HG03521 (cell line): ENCODE results near the gene LRRC8C.

Experiments
- ATAC-seq: cut with Tn5 transposase; IDR thresholded peaks from one replicate; pipeline ENCODE4 v1.9.1; 2021; ENCODE audit warnings: mild to moderate bottlenecking, moderate library complexity; ENCODE audit not compliant: unreplicated experiment

The LRRC8C gene

DNA sequence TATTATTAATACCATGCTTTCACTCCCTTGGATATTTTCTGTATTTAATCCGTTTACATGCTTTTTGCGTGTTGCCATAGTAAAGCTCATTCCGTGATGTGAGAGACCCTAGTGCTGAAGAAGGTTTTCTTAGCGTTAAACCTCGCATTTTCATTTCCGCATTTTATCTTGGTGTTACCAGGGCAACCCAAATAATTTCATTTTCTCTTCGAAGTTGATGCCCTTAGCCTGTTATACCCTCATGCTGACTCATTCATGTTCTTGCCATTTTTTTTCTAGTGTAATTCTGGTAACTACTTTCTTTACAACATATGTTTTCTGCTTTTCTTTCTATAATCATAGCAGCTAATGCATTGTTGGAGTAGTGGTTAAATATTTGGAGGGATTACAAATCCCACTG lies 37.2 kb downstream of the LRRC8C start:
- peak; percentile 91 for ATAC-seq

DNA sequence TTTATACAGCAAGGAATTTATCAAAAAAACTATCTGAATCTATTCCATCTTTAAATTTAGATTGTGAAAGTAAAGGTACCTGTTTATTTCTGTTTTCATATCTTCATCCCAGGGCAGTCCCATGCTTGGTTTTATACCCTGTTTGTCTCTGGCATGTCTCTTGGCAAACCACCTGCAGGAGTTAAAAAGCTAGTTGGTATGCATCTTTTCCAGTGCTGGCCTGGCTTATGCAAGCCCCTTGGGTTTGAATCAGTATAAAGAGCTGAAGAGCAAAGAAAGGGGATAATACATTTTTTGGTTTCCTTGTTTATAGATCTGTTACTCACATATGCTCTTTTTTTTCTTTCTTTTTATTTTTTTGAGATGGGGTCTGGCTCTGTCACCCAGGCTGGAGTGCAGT lies 37.8 kb downstream of the LRRC8C start:
- ATAC-seq, result no peak

DNA sequence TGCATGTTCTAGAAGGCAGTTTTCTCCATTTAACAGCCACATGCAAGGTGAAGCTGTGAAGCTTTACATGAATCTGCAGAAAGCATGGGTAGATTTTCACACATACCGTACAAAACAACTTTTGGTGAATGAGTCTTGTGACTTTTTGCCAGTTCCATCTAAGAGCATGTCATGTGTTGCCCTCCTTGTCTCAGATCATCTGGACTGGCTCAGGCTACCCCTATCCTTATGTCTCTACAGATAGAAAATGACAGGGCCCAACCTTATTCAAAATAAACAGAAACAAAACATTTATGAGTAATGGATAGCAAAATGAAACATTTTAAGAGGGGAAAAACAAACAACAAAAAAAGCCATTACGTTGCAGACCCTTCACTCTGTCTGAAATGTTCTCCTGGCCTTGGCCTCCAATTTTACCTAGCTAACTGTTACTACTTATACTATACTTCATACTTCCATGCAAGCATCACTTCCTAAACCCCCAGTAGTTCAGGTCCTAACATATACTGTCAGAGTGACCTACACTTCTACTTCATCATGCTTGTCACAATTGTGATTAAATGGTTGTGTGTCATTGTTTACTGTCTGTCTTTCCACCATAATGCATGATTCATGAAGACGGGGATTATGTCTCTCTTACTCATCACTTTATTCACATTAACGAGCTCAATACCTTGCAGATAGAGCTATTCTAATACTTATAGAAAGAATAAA lies 39.0 kb downstream of the LRRC8C start:
- no peak for ATAC-seq

DNA sequence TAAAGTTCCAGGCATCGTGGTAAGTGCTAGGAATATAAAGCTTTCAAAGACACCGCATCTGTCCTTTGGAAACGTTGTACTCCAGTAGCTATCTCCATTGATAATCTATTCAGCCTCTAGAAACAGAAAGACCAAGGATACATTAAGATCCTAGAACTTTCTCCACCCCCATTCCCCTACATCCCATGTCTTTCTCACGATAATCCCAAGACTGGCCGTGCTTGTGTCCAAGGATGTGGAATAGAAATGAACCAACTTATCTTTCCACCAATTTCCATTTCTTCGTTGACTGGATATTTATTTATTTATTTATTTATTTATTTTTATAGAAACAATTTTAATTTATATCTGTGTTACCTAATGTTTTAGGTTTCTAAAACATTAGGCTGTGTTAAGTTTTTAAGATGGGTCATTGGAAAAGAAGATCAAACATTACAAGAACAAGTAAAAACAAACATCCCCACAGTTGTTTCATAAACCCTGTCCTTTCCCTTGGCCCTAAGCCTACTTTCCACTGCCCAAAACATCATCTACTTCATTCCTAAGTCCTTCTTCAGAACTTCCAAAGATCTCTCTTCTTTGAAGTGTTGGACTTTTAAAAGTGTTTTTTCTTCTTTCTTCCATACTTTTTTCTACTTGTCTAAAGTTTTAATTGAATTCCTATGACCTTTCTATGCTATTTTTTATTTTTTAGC lies 39.7 kb downstream of the LRRC8C start:
- ATAC-seq, result no peak

DNA sequence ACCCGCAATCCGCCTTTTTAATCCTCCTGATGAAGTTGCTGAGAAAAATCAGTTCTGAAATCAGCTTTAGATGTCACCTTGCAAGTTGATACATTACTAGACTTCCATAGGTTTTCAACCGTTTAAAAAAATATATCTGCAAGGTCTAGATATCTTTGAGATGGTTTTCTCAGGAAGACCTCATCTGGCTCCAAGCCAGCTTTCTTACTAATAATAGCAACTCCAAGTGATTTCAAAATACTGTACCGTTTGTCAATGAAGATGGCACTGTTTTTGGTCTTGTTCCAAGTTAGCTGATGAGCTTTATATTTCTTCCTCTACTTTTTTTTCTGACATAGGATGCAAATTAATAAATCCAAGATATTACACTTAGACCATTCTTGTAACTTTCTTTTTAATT lies 40.3 kb downstream of the LRRC8C start:
- no peak for ATAC-seq

DNA sequence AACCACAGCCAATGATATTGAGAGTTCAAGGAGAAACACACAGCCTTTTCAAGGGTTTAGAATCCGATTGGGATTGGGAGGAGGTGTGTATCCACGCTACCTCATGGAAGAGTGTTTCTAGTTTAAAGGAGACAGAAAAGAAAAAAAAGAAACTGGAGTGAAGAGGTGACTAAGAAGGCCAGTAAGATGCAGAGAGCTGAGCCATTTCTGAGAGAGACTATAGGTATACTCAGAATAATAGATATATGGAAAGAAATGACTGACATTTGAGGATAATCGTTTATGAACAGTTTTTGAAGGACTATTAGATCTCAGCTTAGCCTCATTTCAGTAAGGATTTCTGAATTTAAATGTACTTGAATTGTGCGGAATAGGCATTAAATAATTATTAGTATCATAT lies 42.8 kb downstream of the LRRC8C start:
- no peak for ATAC-seq

DNA sequence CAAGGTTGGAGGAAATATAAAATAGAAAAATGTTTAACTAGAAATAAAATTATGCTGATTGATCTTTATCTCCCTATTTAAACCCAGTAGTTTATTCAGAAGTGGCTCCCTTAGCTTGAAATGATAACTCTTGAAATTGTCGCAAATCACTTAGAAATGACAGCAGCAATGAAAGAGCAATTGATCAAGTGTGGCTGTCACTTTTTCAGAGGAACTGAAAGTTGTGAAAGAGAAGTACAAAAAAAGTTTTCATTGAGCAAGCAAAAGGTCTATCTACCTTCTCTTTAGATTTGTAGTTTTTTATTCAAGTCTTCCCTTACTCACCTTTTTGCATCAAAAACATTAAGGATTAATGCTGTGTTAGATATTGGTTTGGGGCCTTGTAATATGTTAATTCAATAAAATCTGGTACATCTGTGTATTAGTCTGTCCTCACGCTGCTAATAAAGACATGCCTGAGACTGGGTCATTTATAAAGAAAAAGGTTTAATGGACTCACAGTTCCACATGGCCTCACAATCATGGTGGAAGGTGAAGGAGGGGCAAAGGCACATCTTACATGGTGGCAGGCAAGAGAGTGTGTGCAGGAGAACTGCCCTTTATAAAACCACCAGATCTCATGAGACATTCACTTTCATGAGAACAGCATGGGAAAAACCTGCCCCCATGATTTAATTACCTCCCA lies 48.3 kb downstream of the LRRC8C start:
- no peak for ATAC-seq

DNA sequence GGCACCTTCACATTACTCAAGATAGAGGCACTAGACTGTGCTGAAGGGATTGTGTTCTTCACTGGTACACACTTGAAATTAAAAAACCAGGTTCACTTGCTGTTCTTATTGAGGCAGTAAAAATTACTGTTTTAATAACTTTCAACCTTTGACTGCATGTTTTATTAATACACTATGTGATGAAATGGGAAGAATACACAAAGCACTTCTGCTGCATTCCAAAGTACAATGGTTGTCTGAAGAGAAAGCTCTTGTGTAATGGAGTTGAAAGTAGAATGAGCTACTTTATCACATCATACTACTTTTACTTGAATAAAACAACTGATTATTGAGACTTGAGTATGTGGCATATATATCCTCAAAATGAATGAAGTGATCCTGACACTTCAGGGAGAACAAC lies 49.7 kb downstream of the LRRC8C start:
- no peak for ATAC-seq

DNA sequence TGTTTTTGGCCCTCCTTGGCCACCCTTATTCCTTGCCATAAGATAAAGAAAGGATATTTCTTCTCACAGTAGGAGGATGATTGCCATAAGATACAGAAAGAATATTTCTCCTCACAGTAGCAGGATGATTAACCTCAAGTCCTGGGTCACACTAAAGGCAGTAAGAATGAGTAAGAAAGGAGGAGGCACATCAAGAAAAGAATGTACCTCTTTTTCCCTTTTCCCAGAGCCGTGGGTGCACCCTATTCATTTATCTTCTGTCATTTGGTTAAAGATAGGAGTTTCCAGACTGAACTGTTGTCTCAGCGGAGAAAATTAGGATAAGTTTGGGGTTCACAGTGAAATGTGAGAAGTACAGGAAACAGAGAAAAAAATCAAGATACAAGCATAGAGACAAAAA lies 52.5 kb downstream of the LRRC8C start:
- ATAC-seq, result no peak

DNA sequence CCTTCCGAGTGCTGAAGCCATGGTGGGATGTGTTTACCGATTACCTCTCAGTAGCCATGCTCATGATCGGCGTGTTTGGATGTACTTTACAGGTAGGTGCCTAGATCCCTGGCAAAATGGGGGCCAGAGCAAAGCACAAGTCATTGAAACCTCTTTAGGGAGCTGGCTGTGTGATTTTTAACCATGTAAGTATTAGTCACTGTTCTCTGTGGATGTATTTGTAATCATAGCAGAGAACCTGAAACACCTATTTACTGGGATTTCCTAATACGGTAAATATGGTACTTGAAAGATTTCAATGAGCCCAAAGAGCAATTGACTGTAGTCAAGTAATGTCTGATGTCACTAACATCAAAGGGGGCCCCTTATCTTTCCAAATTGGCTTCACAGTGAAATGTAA lies 53.6 kb downstream of the LRRC8C start:
- ATAC-seq, result no peak

DNA sequence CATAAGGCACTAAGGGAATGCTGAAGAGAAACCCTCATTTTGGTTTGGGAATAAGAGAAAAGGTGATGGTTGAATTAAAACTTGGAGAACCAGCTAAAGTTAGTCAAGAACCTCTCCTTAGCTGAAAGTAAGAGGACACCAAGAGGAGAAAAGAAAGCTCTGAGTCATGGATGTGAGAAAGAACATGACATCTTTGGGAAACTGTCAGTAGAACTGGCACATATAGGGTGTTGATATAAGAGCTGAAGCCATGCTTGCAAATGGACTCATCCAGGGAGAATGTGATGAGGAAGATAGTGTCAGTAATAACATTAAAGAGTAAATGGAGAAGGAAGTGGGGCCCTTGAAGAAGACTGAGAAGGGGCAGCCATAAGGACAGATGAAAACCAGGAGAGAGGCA lies 54.3 kb downstream of the LRRC8C start:
- ATAC-seq, result no peak

DNA sequence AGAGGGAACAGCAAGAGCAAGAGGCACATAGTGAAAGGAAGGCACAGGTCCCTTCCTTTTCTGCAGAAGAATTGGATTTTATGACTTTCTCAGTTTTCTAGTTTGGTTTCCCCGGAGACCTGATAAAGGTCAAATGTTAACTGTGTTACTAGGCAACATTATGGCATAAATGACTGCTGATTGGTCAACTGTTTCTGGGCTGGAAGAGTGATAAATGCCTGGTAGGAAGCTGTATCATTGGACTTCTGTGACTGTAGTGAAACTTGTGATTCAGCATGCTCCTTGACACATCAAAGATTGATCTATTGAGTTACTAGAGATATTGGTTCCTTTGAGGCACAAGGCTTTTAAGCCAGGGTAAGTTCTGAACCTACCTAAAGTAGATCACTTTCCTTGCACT lies 55.7 kb downstream of the LRRC8C start:
- ATAC-seq, result no peak

DNA sequence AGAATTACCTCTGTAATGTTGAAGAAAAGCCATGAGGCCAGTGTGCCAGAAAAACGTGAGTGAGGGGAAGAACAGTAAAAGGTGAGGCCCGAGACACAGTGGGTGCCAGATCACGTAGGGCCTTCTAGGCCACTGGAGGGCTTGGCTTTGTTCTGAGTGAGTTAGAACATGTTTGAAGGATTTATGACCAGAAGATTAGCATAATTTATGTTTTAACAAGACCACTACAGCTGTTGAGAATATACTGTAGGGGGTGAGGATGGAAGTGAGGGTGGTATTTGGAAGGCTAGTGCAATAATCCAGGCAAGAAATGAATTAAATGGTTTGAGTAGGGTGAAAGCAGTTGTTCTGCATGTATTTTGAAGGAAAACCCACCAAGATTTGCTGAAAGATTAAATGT lies 56.3 kb downstream of the LRRC8C start:
- no peak for ATAC-seq

DNA sequence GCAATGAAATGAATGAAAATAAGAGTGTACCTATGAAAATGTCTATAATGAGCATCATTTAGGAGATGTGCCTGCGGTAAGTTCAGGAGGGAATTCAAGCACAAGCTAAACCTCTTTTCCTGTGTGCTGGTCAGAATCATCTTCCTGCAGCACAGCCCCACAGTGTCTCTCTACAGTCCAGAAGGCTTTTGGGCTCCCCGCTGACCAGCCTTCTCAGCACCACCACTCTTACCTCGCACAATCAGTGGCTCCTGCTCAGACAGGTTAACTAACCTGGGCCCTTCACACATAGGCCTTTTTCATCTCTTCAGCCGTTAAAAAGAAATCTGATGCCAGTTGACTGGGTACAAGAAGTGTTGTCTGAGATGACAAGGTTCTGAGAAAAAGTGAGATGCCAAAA lies 57.7 kb downstream of the LRRC8C start:
- no peak for ATAC-seq

DNA sequence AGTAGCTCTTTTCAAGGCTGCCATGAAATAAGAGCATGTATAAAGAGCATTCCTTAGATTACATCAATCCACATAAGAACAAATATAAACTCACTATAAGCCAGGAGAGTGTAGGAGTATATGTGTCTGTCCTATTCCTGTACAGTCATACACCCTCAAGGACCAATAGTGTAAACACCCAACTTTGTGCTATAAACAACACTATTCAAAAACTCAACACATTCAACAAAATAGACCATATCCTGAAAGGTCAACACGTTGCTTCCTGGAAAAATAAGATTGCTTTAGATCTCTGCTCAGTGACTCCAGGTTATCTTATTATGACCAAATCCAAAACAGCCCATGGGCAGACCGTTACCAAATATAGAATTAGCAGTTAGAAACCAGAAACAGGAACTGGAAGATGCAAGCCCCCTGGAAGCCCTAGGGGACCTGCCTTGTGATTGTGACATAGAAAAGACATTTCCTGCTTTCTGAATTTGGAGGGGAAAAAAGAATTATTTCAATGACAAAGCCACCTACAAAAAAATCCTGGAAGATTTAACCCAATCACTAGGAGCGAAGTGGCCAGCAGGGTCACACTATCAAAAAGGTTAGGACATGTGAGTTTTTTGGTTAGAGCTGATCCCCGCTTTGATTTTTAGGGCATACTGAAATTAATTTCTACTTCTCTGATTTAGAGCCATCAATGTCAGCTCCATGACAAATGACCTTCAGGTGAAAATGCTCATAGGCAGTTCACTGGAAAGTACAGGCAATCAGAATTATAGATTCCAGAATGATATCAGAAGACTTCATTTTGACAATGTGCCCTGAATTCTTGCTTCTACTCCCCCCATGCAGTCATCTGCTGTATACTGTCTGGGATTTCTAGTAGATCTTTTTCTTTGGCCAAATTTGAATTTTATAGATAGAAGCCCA lies 59.9 kb downstream of the LRRC8C start:
- no peak for ATAC-seq

DNA sequence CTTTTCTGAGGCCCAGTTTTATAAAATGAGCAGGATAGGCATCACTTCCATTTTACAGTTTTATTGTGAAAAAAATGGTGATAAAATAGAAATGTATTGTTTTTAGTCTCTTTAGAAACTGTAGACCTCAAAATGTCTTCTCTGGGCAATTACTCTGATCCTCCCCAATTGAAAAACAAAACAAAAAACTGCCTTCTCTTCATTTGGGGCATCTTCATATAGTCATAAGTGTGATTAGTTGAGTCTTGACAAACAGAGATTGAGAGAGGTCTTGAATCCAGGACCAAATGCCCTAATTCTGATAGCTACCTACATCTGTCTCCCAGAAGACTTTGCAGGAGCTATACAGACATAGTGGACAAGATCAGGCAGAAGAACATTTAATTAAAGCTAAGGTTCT lies 62.9 kb downstream of the LRRC8C start:
- no peak for ATAC-seq

DNA sequence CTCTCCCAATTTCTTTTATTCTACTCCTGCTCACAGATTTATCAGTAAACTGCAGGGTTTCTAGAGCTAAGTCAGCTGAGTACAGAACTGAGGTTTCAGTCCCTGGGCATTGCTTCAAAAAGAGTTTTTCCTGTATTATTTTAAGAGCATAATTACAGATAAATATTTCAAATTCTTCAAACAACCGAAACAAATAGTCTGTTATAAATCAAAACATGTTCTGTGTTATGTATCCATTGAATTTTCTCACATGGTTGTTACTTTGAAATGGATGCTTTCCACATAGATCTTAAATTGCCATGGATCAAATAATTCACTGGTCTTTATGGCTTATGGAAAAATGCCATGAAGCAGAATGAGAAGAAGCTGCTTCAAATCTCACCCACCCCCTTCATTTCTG lies 64.5 kb downstream of the LRRC8C start:
- no peak for ATAC-seq

DNA sequence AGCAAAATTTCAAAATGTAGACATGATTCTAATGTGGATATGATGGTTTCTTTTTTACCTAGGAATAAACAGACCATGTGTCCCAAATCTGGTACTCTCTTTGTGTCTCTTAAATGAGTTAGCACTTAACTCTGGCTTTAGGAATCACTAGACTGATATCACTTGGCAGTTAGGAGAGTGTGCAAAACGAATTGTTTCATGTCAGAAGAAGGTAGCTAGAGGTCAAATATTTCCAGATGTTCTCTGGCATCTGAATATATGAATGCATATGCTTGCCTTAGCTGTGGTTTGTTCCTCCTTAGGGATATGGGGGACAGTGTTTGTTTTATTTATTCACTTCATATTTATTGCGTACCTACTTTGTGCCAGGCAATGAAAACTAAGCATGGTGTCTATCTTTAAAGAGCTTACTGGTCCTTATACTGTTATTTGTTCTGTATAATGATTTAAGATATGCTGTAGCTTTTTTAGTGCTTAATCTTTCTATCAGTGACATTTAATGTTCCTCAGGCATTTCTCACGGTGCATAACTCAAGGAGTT lies 65.2 kb downstream of the LRRC8C start:
- no peak for ATAC-seq

DNA sequence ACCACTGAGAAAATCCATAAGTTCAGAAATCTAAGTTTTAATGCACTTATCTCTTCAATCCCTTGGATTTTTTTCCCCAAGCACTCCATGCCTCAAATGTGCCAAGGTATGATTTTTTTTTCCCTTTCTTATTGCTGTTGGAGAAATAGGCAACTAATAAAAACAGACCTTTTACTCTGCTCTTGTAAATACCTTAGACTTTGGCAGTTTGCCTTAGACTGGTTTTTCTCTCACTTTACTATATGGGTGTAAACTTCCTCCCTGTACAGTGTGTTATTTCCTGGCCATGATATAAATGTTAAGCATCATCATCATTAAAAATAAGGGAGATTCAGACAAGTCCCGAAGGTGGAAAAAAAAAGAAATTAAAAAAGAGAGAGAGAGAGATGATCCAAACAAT lies 65.7 kb downstream of the LRRC8C start:
- ATAC-seq, result no peak

DNA sequence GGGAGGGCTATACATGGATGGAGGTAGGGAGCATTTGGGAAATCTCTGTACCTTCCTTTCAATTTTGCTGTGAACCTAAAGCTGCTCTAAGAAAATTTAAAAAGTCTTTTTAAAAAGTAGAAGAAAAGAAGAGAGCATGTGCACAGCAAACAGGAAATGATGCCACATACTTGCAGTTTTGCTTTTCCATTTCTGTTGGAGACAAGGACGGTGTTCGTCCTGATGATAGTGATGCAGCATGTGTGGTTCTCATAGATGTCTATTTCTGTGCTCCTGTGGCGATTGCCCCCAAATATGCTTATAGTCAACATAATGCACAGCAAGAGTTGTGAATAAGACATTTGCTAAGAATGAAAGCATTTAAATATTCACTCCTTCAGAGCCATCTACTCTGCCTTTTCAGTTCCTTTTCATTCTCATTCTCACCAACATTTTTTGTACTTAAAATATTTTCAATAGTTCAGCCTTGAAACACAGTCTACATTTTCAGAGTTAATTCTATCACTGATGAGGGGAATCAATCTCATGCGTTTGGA lies 66.6 kb downstream of the LRRC8C start:
- ATAC-seq, result no peak
